Astrocyte of the cerebellum (primary cell): ENCODE measurements around the gene MVD.

ENCODE experiments used
- DNase-seq: peaks from one replicate; pipeline ENCODE4 v3.0.0-alpha.2; 2011; ENCODE audit warnings: low read depth
- H3K4me3 ChIP-seq: 2 replicates; pipeline ENCODE4 v1.5.1; 2011; ENCODE audit warnings: mild to moderate bottlenecking, low read depth, low read length, moderate library complexity
- CTCF ChIP-seq: IDR thresholded peaks from 2 replicates; pipeline ENCODE4 v1.5.1; 2012; ENCODE audit warnings: low read length, low read depth, moderate library complexity, mild to moderate bottlenecking; ENCODE audit errors: missing control alignments
- in situ Hi-C: cut with HindIII; loops from 2 replicates; pipeline ENCODE4 v1.10.0; 2017; ENCODE audit warnings: low sequenced_read_pairs

MVD gene

DNA sequence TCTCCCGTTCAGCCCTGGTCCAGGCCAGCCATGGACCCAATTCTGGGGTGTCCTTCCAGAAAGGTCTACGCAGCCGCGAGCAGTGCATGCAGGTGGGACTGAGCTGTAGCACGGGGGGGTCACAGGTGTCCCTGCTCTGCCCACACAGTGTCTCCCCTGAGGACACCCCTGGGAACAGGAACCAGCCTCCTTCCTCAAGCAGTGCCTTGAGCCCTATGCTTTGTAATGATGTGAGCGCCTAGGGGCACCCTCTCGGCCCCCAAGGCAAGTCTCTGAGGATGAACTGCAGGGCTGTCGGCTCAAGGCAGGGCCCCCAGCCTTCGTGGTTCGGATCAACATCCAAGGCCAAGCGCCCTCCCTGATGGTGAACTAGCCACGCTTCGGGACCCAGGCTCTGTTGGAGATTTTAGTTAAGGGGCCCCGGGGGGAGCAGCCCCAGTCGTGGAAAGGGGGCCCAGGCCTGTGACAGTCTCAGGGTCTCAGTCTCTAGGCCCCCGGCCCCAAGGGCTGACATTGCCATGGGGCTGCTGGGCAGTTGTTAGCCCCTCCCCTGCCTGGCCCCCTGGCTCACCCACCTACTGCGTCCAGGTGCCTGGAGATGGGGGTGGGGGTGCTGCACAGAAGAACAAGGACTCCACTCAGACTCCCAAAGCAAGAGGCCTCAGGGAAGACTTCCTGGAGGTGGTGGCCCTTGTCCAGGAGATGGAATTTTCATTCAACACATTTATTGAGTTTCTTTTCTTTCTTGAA, 22.2 kb downstream of the MVD start:
- no peak for DNase-seq
- in situ Hi-C loops: no loop called here
- no peak for TF ChIP-seq CTCF

GRCh38 chr16:88640039-88640495, 22.8 kb downstream of the MVD start:
- TF ChIP-seq CTCF: no peak
- in situ Hi-C loops: no loop called here
- no peak overlapping the region for H3K4me3 ChIP-seq
- no peak for DNase-seq

More for the DNA sequence above, 22.2 kb downstream of the MVD start:
- H3K4me3 ChIP-seq: no peak overlapping the region

- no peak overlapping the region for H3K4me3 ChIP-seq
- in situ Hi-C loops: no loop called here
- TF ChIP-seq CTCF: no peak
- no peak for DNase-seq
Measured at GRCh38 chr16:88639231-88640038, 23.5 kb downstream of the MVD start.

DNA sequence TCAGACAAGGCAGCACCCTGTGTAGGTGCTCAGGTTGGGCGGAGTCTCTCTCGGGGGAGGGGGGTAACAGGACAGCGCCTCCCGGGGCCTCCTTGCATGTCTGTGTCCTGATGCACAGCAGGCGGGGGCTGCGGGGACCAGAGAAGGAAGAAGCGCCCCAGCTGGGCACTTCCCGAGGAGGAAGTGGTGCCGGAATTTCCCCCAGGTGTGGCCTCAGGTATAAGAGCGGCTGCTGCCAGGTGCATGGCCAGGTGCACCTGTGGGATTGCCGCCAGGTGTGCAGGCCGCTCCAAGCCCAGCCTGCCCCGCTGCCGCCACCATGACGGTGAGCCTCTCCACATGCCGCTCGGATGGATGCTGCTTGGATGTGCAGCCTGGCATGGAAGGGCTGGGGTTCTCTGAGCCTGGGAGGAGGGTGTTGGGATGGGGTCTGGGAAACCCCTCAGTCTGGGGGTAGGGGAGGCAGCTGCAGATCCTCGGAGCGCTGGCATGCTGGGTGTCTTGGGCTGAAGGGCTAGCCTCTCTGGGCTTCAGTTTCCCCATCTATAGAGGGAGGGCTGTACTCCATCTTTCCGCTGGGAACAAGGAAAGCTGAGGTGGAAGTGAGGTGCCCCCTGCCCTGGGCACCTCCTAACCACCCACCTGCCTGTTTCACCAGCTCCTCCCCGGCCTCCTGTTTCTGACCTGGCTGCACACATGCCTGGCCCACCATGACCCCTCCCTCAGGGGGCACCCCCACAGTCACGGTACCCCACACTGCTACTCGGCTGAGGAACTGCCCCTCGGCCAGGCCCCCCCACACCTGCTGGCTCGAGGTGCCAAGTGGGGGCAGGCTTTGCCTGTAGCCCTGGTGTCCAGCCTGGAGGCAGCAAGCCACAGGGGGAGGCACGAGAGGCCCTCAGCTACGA, 24.3 kb downstream of the MVD start, which contains the start of gene IL17C:
Gene IL17C, plus strand, starts transcription at position 250 of the 908 bp plus-strand sequence. Its CDS starts 70 bp downstream, at position 320.
- H3K4me3 ChIP-seq: no peak within 1 kb of the TSS
- in situ Hi-C loops: no loop called here
- DNase-seq: no peak
- no peak for TF ChIP-seq CTCF

GRCh38 chr16:88636488-88637265, 26.2 kb downstream of the MVD start:
- DNase-seq: no peak
- no peak for TF ChIP-seq CTCF
- in situ Hi-C loops: no loop called here
- H3K4me3 ChIP-seq: no peak overlapping the region
